ENCODE measurements around the gene APOL3.
"Not testable (repeated sequence)": the region's sequence is repeated elsewhere in the genome, so short reads cannot be mapped to it uniquely, and the experiment has no call there.

APOL3 gene

GRCh38 chr22:36113121-36113520 is 47.4 kb downstream of the APOL3 start:
- no peaks in the 10 kb centered on the region for H3K4me1 ChIP-seq (ENCODE audit: insufficient read depth, low read length)
- no peaks in the 10 kb centered on the region for H3K36me3 ChIP-seq (ENCODE audit: insufficient read depth, low read length)
- no peak overlapping the region for H3K27ac ChIP-seq (ENCODE audit: low read depth, low read length)
- no peak overlapping the region for H3K9ac ChIP-seq (ENCODE audit: low read depth, low read length)
- no peaks in the 10 kb centered on the region for H3K9me3 ChIP-seq (ENCODE audit: insufficient read depth, low read depth, low read length)
- WGBS, result 89% methylated on average over 1 of the region's 1 CpG
- no peak overlapping the region for H3K4me3 ChIP-seq (ENCODE audit: low read length)
- no peaks in the 10 kb centered on the region for H3K27me3 ChIP-seq (ENCODE audit: insufficient read depth, low read length)

- H3K9me3 ChIP-seq (ENCODE audit: insufficient read depth, low read depth, low read length), result no peaks in the 10 kb centered on the region
- no peaks in the 10 kb centered on the region for H3K27me3 ChIP-seq (ENCODE audit: insufficient read depth, low read length)
- no peaks in the 10 kb centered on the region for H3K4me1 ChIP-seq (ENCODE audit: insufficient read depth, low read length)
These were observed 49.2 kb downstream of the APOL3 start for GRCh38 chr22:36111316-36111715.

DNA sequence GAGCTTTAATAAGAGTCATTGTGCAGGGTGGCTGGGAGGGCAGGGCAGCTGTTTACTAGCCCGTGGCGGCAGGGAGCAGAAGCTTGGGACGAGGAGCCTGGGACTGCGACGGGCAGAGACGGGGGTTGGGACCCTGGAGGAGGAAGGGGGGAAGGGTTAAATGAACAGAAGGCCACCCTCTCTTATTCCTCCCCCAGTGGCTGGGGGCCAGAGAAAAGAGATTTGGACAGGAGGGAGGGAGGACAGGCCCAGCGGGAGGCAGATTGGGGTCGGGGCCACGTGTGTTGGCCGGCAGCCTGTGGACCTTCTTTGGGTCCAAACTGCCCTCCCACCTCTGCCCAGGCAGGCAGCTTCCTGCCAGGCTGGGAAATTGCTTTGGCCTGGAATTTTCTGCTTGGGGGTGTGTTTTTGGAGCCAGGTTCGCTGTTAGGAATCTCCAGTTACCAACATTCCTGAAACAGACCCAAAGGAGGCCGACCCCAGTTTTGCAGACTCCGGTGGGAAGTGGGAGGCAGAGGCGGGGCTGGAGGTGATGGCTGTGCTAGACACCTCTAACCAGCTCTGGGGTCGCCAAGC is 50.2 kb downstream of the APOL3 start:
- H3K9me3 ChIP-seq (ENCODE audit: insufficient read depth, low read depth, low read length), result no peaks in the 10 kb centered on the region
- 62% methylated on average over 15 of the region's 15 CpGs for WGBS
- H3K9ac ChIP-seq (ENCODE audit: low read depth, low read length), result no peak overlapping the region
- no peak overlapping the region for H3K27ac ChIP-seq (ENCODE audit: low read depth, low read length)
- H3K4me3 ChIP-seq (ENCODE audit: low read length), result no peak overlapping the region
- H3K4me1 ChIP-seq (ENCODE audit: insufficient read depth, low read length), result no peaks in the 10 kb centered on the region
- no peaks in the 10 kb centered on the region for H3K27me3 ChIP-seq (ENCODE audit: insufficient read depth, low read length)
- no peaks in the 10 kb centered on the region for H3K36me3 ChIP-seq (ENCODE audit: insufficient read depth, low read length)

More at GRCh38 chr22:36111316-36111715, 49.2 kb downstream of the APOL3 start:
- Histone ChIP-seq H3K4me3 (ENCODE audit: low read length) (no peak overlapping the region), H3K36me3 (ENCODE audit: insufficient read depth, low read length) (no peaks in the 10 kb centered on the region), H3K27ac (ENCODE audit: low read depth, low read length) (no peak overlapping the region), H3K9ac (ENCODE audit: low read depth, low read length) (no peak overlapping the region)
- 94% methylated on average over 6 of the region's 6 CpGs for WGBS

DNA sequence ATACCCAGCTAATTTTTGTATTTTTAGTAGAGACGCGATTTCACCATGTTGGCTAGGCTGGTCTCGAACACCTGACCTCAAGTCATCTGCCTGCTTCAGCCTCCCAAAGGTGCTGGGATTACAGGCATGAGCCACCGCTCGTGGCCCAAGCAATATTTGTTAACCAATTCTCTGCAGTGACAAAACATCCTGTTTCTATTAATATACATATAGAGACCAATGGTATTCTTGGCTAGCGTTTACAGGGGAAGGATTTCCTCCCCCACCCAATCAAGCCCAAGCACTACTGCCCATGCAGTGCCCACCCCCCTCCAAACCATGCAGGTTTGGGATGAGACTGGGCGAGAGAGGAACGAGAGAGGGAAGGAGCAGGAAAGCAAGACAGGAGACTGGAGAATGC is 53.1 kb downstream of the APOL3 start:
- Histone ChIP-seq H3K4me3 (ENCODE audit: low read length) (no peak overlapping the region), H3K27ac (ENCODE audit: low read depth, low read length) (no peak overlapping the region), H3K9me3 (ENCODE audit: insufficient read depth, low read depth, low read length) (no peaks in the 10 kb centered on the region), H3K4me1 (ENCODE audit: insufficient read depth, low read length) (no peaks in the 10 kb centered on the region), H3K9ac (ENCODE audit: low read depth, low read length) (no peak overlapping the region), H3K36me3 (ENCODE audit: insufficient read depth, low read length) (no peaks in the 10 kb centered on the region), H3K27me3 (ENCODE audit: insufficient read depth, low read length) (no peaks in the 10 kb centered on the region)
- 80% methylated on average over 7 of the region's 8 CpGs for WGBS

GRCh38 chr22:36106910-36107309 is 53.6 kb downstream of the APOL3 start:
- WGBS, result 89% methylated on average over 2 of the region's 2 CpGs
- Histone ChIP-seq H3K9ac (ENCODE audit: low read depth, low read length) (no peak overlapping the region), H3K4me1 (ENCODE audit: insufficient read depth, low read length) (no peaks in the 10 kb centered on the region), H3K27ac (ENCODE audit: low read depth, low read length) (no peak overlapping the region), H3K4me3 (ENCODE audit: low read length) (no peak overlapping the region), H3K9me3 (ENCODE audit: insufficient read depth, low read depth, low read length) (no peaks in the 10 kb centered on the region), H3K27me3 (ENCODE audit: insufficient read depth, low read length) (no peaks in the 10 kb centered on the region), H3K36me3 (ENCODE audit: insufficient read depth, low read length) (no peaks in the 10 kb centered on the region)

- Histone ChIP-seq H3K9ac (ENCODE audit: low read depth, low read length) (no peak overlapping the region), H3K36me3 (ENCODE audit: insufficient read depth, low read length) (no peaks in the 10 kb centered on the region), H3K4me3 (ENCODE audit: low read length) (no peak overlapping the region), H3K4me1 (ENCODE audit: insufficient read depth, low read length) (no peaks in the 10 kb centered on the region), H3K9me3 (ENCODE audit: insufficient read depth, low read depth, low read length) (no peaks in the 10 kb centered on the region), H3K27ac (ENCODE audit: low read depth, low read length) (no peak overlapping the region), H3K27me3 (ENCODE audit: insufficient read depth, low read length) (no peaks in the 10 kb centered on the region)
- WGBS, result 84% methylated on average over 5 of the region's 5 CpGs
These were observed 55.6 kb downstream of the APOL3 start for GRCh38 chr22:36104988-36105387.

DNA sequence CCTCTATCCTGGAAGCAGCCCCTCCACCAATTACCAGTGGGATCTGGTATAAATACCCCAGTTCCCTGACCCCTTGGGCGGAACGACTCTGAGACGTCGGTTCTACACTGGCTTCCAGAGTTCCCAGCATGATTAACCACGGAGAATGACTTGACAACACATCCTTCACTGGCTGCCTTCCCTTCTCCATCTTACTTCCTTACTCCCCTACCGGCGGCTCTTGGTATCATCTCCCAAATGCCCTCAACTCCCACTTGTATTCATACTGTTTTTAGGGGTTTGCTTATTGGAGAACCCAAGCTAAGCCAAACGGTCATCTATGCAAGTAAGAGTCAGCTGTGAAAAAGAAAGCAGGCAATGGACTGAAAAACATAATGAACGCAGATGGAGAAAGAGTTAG is 56.1 kb downstream of the APOL3 start:
- 77% methylated on average over 9 of the region's 9 CpGs for WGBS
- Histone ChIP-seq H3K4me3 (ENCODE audit: low read length) (no peak overlapping the region), H3K9me3 (ENCODE audit: insufficient read depth, low read depth, low read length) (no peaks in the 10 kb centered on the region), H3K27me3 (ENCODE audit: insufficient read depth, low read length) (no peaks in the 10 kb centered on the region), H3K4me1 (ENCODE audit: insufficient read depth, low read length) (no peaks in the 10 kb centered on the region), H3K27ac (ENCODE audit: low read depth, low read length) (no peak overlapping the region), H3K36me3 (ENCODE audit: insufficient read depth, low read length) (no peaks in the 10 kb centered on the region), H3K9ac (ENCODE audit: low read depth, low read length) (no peak overlapping the region)

GRCh38 chr22:36103891-36104290 is 56.7 kb downstream of the APOL3 start:
- 88% methylated on average over 16 of the region's 16 CpGs for WGBS
- Histone ChIP-seq H3K4me1 (ENCODE audit: insufficient read depth, low read length) (no peaks in the 10 kb centered on the region), H3K36me3 (ENCODE audit: insufficient read depth, low read length) (no peaks in the 10 kb centered on the region), H3K27ac (ENCODE audit: low read depth, low read length) (no peak overlapping the region), H3K9me3 (ENCODE audit: insufficient read depth, low read depth, low read length) (no peaks in the 10 kb centered on the region), H3K9ac (ENCODE audit: low read depth, low read length) (no peak overlapping the region), H3K27me3 (ENCODE audit: insufficient read depth, low read length) (no peaks in the 10 kb centered on the region), H3K4me3 (ENCODE audit: low read length) (no peak overlapping the region)

DNA sequence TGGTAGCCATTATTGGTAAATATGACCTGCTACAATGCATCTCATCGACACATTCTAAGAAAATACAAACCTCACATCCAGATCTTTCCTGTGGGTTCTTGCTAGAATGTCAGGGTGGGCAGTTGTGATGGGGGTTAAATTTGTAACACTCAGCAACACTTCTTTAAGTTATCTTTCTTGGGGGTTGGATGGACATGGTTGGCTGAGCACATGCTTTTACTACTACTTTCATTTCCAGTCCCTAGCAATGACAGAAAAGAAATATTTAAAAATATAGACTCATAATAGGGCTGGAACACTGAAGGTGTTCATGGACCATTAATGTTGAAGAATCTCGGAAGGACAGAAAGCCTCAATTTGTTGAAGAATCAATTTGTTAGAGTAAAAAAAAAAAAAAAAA is 57.6 kb downstream of the APOL3 start:
- no peaks in the 10 kb centered on the region for H3K27me3 ChIP-seq (ENCODE audit: insufficient read depth, low read length)
- H3K36me3 ChIP-seq (ENCODE audit: insufficient read depth, low read length), result no peaks in the 10 kb centered on the region
- no peak overlapping the region for H3K4me3 ChIP-seq (ENCODE audit: low read length)
- H3K9ac ChIP-seq (ENCODE audit: low read depth, low read length), result no peak overlapping the region
- no peaks in the 10 kb centered on the region for H3K9me3 ChIP-seq (ENCODE audit: insufficient read depth, low read depth, low read length)
- no peaks in the 10 kb centered on the region for H3K4me1 ChIP-seq (ENCODE audit: insufficient read depth, low read length)
- 81% methylated on average over 1 of the region's 2 CpGs for WGBS
- no peak overlapping the region for H3K27ac ChIP-seq (ENCODE audit: low read depth, low read length)

DNA sequence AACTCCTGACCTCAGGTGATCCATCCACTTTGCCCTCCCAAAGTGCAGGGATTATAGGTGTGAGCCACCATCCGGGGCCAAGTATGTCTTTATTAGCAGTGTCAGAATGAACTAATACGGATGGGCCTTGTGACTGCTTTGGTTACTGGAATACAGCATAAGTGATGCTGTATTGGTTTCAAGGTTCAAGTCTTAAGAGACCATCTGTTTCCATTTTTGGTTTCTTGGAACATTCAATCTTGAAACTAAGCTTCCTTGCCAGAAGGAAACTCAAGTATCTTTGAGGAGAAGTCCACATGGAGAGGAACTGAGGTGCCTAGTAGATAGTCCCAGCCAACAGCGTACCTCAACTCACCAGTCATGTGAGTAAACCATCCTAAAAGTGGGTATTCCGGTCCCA is 58.8 kb downstream of the APOL3 start:
- H3K4me3 ChIP-seq (ENCODE audit: low read length), result no peak overlapping the region
- no peaks in the 10 kb centered on the region for H3K27me3 ChIP-seq (ENCODE audit: insufficient read depth, low read length)
- WGBS, result 94% methylated on average over 4 of the region's 4 CpGs
- H3K36me3 ChIP-seq (ENCODE audit: insufficient read depth, low read length), result no peaks in the 10 kb centered on the region
- H3K4me1 ChIP-seq (ENCODE audit: insufficient read depth, low read length), result no peaks in the 10 kb centered on the region
- H3K9ac ChIP-seq (ENCODE audit: low read depth, low read length), result no peak overlapping the region
- no peak overlapping the region for H3K27ac ChIP-seq (ENCODE audit: low read depth, low read length)
- H3K9me3 ChIP-seq (ENCODE audit: insufficient read depth, low read depth, low read length), result no peaks in the 10 kb centered on the region

GRCh38 chr22:36100908-36101307 is 59.6 kb downstream of the APOL3 start:
- H3K27ac ChIP-seq (ENCODE audit: low read depth, low read length); H3K36me3 ChIP-seq (ENCODE audit: insufficient read depth, low read length); H3K9me3 ChIP-seq (ENCODE audit: insufficient read depth, low read depth, low read length); H3K4me1 ChIP-seq (ENCODE audit: insufficient read depth, low read length); H3K27me3 ChIP-seq (ENCODE audit: insufficient read depth, low read length); H3K9ac ChIP-seq (ENCODE audit: low read depth, low read length); H3K4me3 ChIP-seq (ENCODE audit: low read length): not testable (repeated sequence)
- WGBS, result 100% methylated on average over 4 of the region's 4 CpGs

- H3K27me3 ChIP-seq (ENCODE audit: insufficient read depth, low read length), result no peaks in the 10 kb centered on the region
- no peaks in the 10 kb centered on the region for H3K9me3 ChIP-seq (ENCODE audit: insufficient read depth, low read depth, low read length)
- no peak overlapping the region for H3K27ac ChIP-seq (ENCODE audit: low read depth, low read length)
- WGBS, result 91% methylated on average over 8 of the region's 9 CpGs
- no peak overlapping the region for H3K9ac ChIP-seq (ENCODE audit: low read depth, low read length)
- H3K36me3 ChIP-seq (ENCODE audit: insufficient read depth, low read length), result no peaks in the 10 kb centered on the region
- no peaks in the 10 kb centered on the region for H3K4me1 ChIP-seq (ENCODE audit: insufficient read depth, low read length)
- no peak overlapping the region for H3K4me3 ChIP-seq (ENCODE audit: low read length)
These were observed 60.3 kb downstream of the APOL3 start for GRCh38 chr22:36100134-36100824.
